GM19395 (cell line): ENCODE results near the gene SECISBP2L.
"Not testable (repeated sequence)": the region's sequence is repeated elsewhere in the genome, so short reads cannot be mapped to it uniquely, and the experiment has no call there.

ENCODE experiments used
- ATAC-seq: cut with Tn5 transposase; IDR thresholded peaks from one replicate; pipeline ENCODE4 v1.9.1; 2021; ENCODE audit warnings: mild to moderate bottlenecking, moderate library complexity; ENCODE audit not compliant: unreplicated experiment

SECISBP2L gene, protein sequence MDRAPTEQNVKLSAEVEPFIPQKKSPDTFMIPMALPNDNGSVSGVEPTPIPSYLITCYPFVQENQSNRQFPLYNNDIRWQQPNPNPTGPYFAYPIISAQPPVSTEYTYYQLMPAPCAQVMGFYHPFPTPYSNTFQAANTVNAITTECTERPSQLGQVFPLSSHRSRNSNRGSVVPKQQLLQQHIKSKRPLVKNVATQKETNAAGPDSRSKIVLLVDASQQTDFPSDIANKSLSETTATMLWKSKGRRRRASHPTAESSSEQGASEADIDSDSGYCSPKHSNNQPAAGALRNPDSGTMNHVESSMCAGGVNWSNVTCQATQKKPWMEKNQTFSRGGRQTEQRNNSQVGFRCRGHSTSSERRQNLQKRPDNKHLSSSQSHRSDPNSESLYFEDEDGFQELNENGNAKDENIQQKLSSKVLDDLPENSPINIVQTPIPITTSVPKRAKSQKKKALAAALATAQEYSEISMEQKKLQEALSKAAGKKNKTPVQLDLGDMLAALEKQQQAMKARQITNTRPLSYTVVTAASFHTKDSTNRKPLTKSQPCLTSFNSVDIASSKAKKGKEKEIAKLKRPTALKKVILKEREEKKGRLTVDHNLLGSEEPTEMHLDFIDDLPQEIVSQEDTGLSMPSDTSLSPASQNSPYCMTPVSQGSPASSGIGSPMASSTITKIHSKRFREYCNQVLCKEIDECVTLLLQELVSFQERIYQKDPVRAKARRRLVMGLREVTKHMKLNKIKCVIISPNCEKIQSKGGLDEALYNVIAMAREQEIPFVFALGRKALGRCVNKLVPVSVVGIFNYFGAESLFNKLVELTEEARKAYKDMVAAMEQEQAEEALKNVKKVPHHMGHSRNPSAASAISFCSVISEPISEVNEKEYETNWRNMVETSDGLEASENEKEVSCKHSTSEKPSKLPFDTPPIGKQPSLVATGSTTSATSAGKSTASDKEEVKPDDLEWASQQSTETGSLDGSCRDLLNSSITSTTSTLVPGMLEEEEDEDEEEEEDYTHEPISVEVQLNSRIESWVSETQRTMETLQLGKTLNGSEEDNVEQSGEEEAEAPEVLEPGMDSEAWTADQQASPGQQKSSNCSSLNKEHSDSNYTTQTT

DNA sequence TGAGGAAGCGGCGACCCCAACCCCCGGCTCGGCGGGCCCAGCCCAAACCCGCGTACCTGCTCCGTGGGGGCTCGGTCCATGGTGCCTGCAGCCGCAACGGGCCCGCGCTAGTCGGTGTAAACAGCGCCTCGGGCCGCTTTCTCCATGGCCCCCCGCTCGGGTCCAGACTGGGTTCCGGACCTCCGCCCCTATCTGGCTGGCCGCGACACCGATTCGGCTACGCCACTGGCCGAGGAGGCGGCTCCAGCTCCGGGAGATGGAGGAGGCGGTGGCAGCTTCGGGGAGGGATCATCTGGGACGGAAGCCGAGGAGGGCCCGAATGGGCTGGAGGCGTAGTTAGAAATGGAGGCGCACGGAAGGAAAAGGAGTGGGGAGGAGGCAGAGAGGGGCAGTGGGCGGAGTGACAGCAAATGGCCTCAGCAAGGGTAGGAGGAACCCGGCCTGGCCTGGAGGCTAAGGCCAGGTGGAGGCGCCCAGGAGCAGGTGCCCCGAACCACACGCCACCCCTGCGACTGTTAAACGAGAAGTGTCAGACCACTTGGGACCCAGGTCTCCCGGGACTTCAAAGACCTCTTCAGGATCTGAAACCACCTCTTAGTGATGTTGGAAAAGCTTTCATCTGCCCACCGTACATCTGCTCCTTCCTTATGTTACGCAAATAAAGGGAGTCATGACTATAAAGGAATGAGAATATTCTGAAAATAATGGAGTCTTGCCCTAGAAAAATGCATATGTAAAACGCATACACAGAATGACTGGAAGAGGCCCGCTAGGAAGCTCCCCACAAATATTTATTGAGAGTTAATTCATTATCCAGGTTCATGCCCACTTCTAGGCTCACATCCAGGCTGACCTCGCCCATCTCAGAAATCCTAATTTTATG lies at the start of gene SECISBP2L:
Gene SECISBP2L, minus strand, starts transcription at position 227 of the 883 bp plus-strand sequence. Its CDS starts 147 bp downstream, at position 80.
- peak; percentile 93 for ATAC-seq

DNA sequence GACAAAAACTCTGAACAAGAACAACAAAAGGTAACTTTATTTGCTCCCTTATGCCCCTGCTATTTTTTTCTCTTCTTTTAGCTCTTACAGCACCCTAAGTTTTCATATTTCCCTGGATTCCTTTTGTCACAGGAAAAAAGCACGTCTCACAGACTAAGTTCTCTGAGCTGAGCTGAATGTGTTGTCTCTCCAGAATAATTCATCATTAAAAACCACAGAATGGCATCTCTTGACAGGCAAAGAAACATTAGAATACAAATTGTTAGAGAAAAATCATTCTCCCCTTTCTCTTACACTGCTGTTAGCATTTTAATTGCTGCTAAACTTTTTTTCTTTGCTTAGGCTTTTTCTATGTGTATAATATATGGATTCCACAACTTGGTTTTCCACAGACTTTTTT lies 48.7 kb upstream of the SECISBP2L start:
- no peak for ATAC-seq

DNA sequence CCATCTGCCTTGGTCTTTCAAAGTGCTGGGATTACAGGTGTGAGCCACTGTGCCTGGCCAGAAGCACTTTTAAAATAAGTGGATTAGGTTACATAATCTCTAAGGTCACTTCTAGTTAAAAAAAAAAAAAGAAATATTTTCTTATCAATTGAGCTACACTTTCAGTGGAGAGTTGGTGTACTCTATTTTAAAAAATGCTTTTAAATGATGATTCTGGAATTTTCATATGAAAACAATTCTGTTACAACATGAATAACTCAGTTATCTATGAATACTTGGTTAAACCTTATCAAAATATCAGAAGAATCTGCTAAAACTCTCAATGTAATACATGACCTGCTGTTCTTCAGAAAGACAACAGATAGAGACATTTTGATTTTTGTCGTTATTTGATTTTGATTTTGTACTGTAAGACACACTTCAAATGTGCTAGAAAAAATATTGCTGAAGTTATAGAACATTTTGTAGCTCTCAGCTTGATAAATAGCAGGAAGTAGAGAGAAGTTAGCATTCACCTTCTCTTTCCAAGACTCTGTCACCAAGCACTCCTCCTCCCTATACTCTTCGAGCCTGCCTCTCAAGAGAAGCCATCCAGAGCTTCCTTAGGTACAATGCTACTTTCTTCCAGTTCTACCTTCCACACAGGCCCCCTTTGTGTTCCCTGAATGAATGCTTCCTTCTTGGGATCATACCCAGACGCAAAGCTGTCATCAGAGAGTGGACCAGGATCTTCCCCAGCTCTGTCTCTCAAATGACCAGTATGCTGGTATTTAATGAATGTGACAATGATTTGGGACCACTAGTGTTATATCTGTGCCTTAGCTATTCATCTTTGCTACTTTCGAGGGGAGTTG lies 47.2 kb upstream of the SECISBP2L start:
- no peak for ATAC-seq

DNA sequence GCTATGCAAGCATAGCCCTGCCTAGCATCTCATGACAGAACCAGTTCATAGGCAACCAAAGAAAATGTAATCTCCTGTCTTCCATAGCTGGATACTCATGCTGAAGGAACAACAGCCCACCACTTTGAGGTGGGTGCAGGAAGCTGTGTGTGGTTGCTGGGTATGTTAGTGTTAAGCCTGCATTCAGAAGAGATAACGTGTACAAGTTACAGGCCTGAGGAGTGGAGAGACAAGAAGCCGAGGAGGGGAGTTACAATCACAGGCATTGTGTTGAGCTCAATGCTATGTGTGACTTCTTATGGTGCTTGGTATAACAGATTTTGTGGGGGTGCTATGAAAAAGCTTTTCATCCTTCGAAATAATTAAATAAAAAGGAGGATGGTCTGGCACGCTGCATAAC lies 42.8 kb upstream of the SECISBP2L start:
- no peak for ATAC-seq

DNA sequence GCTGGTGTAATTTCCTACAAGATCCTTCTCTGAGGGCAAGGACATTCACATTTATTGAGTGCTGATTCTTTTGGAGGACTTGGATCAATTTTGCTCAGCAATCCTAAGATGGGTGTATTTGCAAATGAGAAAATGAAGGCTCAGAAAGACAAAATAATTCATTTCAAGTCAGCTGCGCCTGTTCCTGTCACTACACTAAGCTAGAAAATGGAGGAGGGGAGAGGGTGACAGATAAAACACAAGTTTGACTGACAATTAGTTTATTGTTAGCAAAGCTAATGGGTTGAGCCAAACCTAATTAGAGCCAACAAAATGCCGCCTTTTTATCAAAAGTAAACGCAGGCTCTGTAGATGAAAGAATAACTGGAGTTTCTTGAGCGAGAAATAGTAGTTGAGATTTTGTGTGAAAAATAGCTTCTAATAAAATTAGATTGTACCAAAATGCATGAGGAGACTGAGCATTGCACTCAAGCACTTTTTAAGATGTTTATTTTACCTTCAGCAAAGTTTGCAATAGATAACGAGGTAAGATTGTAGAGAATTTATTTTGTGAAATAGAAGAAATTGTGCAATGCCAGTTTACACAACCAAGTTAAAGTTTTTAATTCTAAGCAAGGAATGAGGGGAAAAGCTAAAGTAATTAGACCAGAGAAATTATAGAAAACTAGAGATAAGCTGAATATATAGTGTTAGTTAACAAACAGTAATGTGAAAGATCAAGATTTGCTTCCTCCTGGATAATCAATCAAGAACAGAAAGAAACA lies 39.6 kb upstream of the SECISBP2L start:
- ATAC-seq = no peak

DNA sequence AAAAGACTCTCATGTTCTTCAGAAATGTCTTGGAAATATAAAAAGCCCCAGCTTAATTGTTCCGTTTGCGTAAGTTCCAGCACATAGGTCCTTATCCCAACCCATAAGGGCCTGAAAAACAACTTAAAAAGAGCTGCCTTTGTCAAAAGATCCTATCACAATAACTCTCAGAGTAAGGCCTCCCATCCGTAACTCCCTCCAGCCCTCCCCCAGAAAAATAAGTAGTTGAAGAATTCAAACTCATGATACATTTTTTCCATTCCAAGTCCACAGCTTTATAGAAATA lies 38.0 kb upstream of the SECISBP2L start:
- ATAC-seq = no peak

DNA sequence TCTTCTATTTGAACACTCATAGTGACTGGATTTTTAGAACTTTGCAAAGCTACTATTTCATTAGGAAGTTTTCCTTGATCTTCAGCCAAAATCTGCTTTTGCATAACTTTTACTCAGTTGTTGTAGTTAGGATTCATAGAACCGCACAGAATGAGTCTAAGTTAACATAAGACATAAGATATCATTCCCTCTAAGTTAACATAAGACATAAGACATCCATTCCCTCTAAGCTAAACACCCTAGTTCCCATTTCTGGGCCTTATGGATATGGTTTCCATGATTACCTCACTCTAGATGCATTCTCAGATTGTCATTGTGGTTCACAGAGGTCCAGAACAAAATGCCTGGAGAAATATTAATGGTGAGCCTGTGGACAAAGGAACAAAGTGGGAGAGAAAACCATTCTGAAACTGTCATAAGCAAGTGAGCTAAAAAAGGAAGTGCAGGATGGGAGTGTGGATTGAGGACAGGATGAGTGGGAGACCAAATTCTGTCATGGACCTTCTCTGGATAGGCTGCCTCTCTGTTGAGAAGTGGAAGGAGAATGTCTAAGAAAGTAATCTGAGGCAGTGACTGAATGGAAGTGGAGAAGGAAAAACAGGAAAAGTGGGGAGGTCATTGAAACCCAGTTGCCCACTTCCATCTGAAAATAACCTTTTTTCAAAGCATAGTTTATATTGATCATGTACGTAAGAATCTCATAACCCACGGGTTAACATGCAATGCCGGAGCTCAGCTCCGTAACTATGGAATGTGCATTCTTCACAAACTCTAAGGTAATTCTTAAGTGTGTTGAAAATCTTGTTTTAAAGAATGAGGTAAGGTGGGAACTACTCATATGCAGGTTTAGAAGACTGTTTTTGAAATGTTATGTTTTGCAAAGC lies 37.4 kb upstream of the SECISBP2L start:
- ATAC-seq = no peak

DNA sequence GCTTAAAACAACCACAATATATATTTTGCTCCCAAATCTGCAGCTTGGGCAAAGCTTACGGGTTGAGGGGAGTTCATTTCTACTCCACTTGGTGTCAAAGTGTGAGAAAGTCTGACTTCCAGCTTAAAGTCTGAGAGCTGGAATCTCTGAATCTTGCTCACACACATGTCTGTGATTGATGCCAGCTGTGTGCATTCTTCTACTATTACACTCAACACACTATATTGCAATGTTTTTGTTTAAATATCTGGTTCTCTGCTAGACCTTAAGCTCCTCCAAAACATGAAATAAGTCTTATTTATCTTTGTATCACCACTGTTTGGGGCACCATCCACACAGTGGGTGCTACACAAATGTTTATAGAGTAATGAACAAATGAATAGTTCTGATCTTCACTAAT lies 36.7 kb upstream of the SECISBP2L start:
- ATAC-seq = no peak

DNA sequence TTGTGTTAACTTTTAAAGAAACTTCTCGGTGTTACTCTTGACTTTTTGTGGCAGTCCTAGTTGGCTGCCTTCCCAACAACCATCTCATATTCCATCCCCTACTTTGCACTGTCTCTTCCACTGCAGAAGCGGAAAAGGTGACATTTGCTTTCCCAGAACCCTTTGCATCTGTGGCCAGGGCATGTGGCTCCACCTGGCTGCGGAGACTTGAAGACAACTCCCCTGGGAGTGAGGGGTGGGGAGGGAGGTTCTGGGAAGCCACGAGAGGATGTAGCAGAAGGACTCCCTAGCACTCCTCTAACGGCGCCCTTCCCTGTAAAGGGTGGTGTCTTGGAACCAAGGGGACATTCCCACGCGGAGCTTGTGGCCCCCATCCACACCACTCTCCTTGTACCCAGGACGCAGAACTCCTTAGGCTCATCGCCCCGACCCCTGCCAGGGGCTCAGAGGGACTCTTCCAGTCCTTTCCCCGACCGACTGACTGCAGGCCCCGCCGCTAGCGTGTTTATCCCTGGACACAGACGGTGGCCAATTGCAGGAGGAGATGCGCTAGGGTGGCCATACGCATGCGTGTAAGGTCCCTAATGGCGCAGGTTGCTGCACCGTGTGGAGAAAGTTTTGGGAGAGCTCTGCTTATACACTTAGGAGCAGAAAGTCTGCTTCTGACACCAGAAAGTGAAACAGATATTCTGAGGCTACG lies 33.2 kb upstream of the SECISBP2L start:
- no peak for ATAC-seq

DNA sequence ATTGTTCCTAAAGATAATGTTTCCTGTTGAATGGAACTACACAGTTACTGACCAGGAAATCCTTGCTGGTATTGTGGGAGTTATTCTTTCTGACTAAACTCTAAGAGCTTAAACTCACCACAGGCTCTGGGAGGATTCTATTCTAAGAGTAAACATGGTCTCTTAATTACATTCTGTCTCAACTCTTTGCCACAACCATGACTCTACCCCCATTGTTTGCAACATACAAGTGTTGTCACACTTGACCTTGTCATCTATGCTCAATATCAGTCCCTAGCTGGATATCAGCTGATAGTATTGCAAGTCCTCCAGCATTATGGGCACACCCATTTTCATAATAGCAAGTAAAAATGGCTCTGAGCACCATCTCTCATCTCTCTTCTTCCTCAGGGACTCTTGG lies 29.6 kb upstream of the SECISBP2L start:
- no peak for ATAC-seq

DNA sequence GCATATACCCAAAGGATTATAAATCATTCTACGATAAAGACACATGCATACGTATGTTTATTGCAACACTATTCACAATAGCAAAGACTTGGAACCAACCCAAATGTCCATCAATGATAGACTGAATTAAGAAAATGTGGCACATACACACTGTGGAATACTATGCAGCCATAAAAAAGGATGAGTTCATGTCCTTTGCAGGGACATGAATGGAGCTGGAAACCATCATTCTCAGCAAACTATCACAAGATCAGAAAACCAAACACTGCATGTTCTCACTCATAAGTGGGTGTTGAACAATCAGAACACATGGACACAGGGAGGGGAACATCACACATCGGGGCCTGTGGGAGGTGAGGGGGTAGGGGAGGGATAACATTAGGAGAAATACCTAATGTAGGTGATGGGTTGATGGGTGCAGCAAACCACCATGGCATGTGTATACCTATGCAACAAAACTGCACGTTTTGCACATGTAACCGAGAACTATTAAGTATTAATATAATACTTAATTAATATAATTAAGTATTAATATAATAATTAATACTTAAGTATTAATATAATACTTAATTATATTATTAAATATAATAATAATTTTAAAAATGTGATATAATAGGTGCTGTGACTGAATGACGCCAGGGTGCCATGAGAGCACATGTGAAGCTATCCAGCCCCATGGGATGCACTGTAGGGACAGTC lies 28.5 kb upstream of the SECISBP2L start:
- not testable (repeated sequence) for ATAC-seq

DNA sequence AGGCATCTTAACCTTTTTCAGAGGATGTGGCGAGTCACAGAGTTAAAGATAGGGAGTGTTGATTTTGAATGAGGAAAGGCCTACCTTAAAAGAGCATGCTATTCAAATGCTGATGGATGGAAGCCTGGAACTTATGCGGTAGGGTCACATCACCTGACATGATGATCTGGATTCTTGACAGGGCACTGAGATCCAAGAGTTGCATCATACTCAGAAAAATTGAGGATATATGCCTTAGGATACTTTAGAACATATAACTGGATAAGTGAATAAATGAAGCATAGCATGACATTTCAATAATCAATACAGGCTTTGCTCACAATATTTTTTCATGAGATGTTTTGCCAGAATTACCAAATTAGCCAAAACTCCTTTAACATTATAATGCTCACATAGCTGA lies 20.1 kb upstream of the SECISBP2L start:
- no peak for ATAC-seq

DNA sequence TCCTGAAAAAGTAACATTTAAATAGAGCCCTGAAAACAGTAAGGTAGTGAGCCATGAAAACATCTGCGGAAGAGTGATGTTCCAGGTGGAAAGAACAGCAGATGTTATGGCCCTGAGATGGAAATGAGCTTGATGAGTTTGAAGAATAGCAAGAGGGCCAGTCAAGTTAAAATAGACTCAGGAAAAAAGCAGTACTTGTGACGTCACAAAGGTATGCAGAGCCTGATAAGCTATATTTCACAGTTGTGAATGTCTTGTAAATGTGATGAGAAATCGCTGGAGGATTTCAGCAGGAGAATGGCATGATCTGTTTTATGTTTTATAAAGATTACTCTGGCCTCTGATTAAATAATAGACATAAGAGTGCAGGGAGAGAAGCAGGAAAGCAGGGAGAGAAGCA lies 18.6 kb upstream of the SECISBP2L start:
- no peak for ATAC-seq

DNA sequence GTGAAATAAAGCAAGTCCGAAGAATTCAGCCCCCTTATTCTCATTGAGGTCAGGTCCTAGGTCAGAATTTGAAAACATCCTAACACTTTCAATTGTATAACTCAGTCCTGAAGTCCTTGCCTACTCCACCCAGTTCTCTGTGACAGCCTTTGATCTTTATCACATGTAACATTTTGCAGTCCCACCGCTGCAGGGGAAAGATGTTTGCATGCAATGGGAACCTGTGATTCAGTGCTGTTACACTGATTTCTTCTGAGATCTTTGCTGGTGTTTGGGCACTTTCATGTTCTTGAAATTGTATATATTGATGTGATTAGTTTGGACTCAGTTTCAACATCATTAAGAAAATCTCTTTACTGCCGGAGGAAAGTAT lies 18.0 kb upstream of the SECISBP2L start:
- no peak for ATAC-seq

DNA sequence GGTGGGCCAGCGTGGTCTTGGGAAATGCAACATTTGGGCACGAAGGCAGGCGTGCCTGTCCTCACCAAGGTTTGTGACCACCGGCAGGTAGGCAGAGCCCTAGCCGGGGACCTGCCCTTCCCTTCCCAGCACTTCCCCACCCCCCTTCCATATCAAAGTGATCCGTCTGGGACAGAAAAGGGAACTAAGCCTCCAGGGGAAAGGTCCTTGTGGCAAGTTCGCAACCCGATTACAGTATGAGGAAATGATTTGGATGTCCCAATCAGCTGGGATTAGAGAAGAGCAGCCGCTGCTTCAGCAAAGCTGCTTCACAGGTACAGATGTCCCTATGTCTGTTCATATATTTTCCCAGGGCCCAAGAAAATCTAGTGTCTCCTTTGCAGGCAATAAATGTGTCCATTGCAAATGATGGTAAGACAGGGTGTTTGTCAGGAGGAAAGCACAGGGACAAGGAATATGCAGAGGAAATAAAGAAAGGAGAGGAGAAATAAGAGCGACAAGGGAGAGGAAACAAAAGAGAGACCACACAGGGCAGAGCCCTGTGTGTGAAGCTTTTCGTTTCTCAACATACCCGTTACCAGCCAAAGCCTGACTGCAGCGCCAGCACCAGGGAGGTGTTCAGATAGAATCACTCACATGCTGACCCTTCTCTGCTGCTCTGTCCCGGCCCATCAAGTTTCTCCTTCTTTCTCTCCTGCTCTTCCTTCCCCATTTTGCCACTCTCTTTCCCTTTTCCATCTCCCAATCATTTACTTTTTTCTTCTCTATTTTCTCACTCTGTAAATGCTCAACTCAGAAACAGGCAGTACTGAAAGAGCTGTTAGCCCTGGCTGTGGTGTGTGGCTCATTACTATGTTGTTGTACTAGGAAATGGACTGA lies 17.4 kb upstream of the SECISBP2L start:
- no peak for ATAC-seq

DNA sequence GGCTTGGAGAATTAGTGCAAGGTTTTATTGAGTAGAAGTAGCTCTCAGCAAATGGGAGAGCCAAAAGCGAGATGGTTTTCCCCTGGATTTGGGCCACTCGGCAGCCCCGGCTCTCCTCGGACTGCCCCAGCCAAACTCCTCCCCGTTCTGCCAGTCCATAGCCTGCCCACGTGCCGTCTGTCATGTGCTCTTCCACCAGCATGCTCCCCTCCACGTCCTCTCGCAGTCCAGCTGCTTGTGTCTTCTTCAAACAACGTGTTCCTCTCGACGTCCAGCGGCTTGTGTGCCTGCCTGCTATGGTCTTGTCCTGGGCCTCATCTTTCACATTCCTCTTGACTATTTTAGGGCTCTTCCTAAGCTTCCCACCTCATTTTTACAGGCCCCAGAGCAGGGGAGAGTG lies 16.7 kb upstream of the SECISBP2L start:
- no peak for ATAC-seq
